Peyer's patch (tissue), 4 donors: ENCODE results near the gene MYL6. TPM values are rescaled to one million over a fixed set of nuclear protein-coding genes. Genes with fewer than 3 reads are reported as not detected.
A peak's percentile ranks its signal among the peaks of the same experiment; 100 is the strongest.

Source experiments
- DNase-seq, 3 donors: peaks; one replicate each; pipeline ENCODE4 v3.0.0-alpha.2; 2017 to 2019
- H3K27ac ChIP-seq, 4 donors: fragments of 200-600 bp; sonication (generic); one replicate each; pipeline ENCODE4 v1.5.1; 2016 to 2019
- H3K27me3 ChIP-seq, 2 donors: fragments of 200-600 bp; sonication (generic); one replicate each; pipeline ENCODE4 v1.5.1; 2019
- H3K36me3 ChIP-seq, 3 donors: fragments of 200-600 bp; sonication (generic); one replicate each; pipeline ENCODE4 v1.5.1; 2016 to 2019
- H3K4me1 ChIP-seq, 4 donors: fragments of 200-600 bp; sonication (generic); one replicate each; pipeline ENCODE4 v1.5.1; 2016 to 2019
- H3K4me3 ChIP-seq, 4 donors: fragments of 200-600 bp; sonication (generic); 1 replicate in 3 of 4; 2 replicates in 1 of 4; pipeline ENCODE4 v1.5.1; 2016 to 2019; ENCODE audit warnings: mild to moderate bottlenecking in 1 of 4
- H3K9me3 ChIP-seq, 4 donors: fragments of 200-600 bp; sonication (generic); one replicate each; pipeline ENCODE4 v1.5.1; 2016 to 2019; ENCODE audit warnings: mild to moderate bottlenecking in 1 of 4
- CTCF ChIP-seq, 6 experiments: fragments of 450-650 bp in 4 of 6; fragments of 200-600 bp in 2 of 6; sonication (generic) in 1 of 6; IDR thresholded peaks; one replicate each; pipeline ENCODE4 v1.5.1; 2017 to 2019; ENCODE audit warnings: antibody characterized with exemption in 6 of 6, mild to moderate bottlenecking in 3 of 6, moderate library complexity in 1 of 6
- POLR2A ChIP-seq, 2 donors: fragments of 450-650 bp; IDR thresholded peaks; one replicate each; pipeline ENCODE4 v1.5.1; 2017; ENCODE audit warnings: antibody characterized with exemption in 2 of 2, mild to moderate bottlenecking in 2 of 2, moderate library complexity in 2 of 2
- total RNA-seq, 4 donors: library from RNA; depleted of rRNA; stranded (reverse); fragments of >200 nt; gene quantifications; one replicate each; pipeline ENCODE4 v1.1.0, GENCODE V29; 2016

Gene MYL6
- total RNA-seq, 4 donors from 2014 or later: 1,247 to 1,872 (median 1,541) TPM

- Histone ChIP-seq H3K4me3 (no peak overlapping the region), H3K27me3 (no peaks in the 10 kb centered on the region), H3K9me3 (no peaks in the 10 kb centered on the region), H3K4me1 (no peaks in the 10 kb centered on the region), H3K27ac (peak overlapping the region in 2 of 4 donors; percentile 52), H3K36me3 (peaks cover 3 to 85% (median 5%) of the 10 kb centered on the region in 3 donors)
- TF ChIP-seq POLR2A (IDR thresholded peaks at IDR 0.05) (no peak), CTCF (IDR thresholded peaks at IDR 0.05) (no peak)
- peak in 2 of 3 donors; percentile 73 to 78 for DNase-seq
Measured at GRCh38 chr12:56208006-56208405, 49.8 kb downstream of the MYL6 start.

Other genes with a start within 250 kb of the MYL6 start
- 10 to 100 TPM; 49.1 to 63.7 (median 52.4) TPM for gene PYM1, start 230.5 kb upstream of the MYL6 start, total RNA-seq
- gene DGKA, start 227.2 kb upstream of the MYL6 start, total RNA-seq: 100 to 1,000 TPM; 181 to 447 (median 331) TPM
- gene PMEL, start 192.3 kb upstream of the MYL6 start, total RNA-seq: 1 to 10 TPM; 2.5 to 10.0 (median 3.0) TPM
- 10 to 100 TPM in 3 of 4 donors, 1 to 10 TPM in 1; 7.7 to 55.3 (median 13.4) TPM for gene CDK2, start 191.5 kb upstream of the MYL6 start, total RNA-seq
- 10 to 100 TPM; 70.7 to 96.6 (median 84.2) TPM for gene RAB5B, start 184.3 kb upstream of the MYL6 start, total RNA-seq
- 10 to 100 TPM; 16.5 to 38.9 (median 27.0) TPM for gene SUOX, start 161.1 kb upstream of the MYL6 start, total RNA-seq
- 1 to 10 TPM; 2.8 to 7.4 (median 3.6) TPM for gene IKZF4, start 137.3 kb upstream of the MYL6 start, total RNA-seq
- 1,000 to 10,000 TPM in 1 of 4 donors, 100 to 1,000 TPM in 3; 564 to 1,937 (median 779) TPM for gene RPS26, start 116.4 kb upstream of the MYL6 start, total RNA-seq
- 100 to 1,000 TPM in 3 of 4 donors, 10 to 100 TPM in 1; 61.9 to 532 (median 451) TPM for gene ERBB3, start 78.2 kb upstream of the MYL6 start, total RNA-seq
- gene PA2G4, start 53.8 kb upstream of the MYL6 start, total RNA-seq: 100 to 1,000 TPM in 1 of 4 donors, 10 to 100 TPM in 3; 34.3 to 221 (median 48.7) TPM
- gene RPL41, start 41.7 kb upstream of the MYL6 start, total RNA-seq: 1,000 to 10,000 TPM; 1,852 to 2,996 (median 2,194) TPM
- gene ZC3H10, start 40.1 kb upstream of the MYL6 start, total RNA-seq: 1 to 10 TPM; 2.0 to 5.5 (median 3.8) TPM
- gene ESYT1, start 30.1 kb upstream of the MYL6 start, total RNA-seq: 10 to 100 TPM; 36.3 to 62.7 (median 53.2) TPM
- gene MYL6B, start 5.8 kb upstream of the MYL6 start, total RNA-seq: 10 to 100 TPM; 16.0 to 46.2 (median 21.3) TPM
- gene SMARCC2, start 31.1 kb downstream of the MYL6 start, total RNA-seq: 100 to 1,000 TPM in 3 of 4 donors, 10 to 100 TPM in 1; 85.6 to 299 (median 139) TPM
- 10 to 100 TPM; 23.8 to 52.0 (median 37.6) TPM for gene RNF41, start 63.6 kb downstream of the MYL6 start, total RNA-seq
- 10 to 100 TPM; 15.3 to 25.3 (median 23.5) TPM for gene NABP2, start 66.0 kb downstream of the MYL6 start, total RNA-seq
- 100 to 1,000 TPM in 3 of 4 donors, 10 to 100 TPM in 1; 96.6 to 950 (median 626) TPM for gene SLC39A5, start 71.7 kb downstream of the MYL6 start, total RNA-seq
- gene ANKRD52, start 100.0 kb downstream of the MYL6 start, total RNA-seq: 10 to 100 TPM; 30.5 to 48.7 (median 36.6) TPM
- gene COQ10A, start 108.6 kb downstream of the MYL6 start, total RNA-seq: 10 to 100 TPM in 2 of 4 donors, 1 to 10 TPM in 2; 9.1 to 14.8 (median 11.8) TPM
- gene CS, start 142.0 kb downstream of the MYL6 start, total RNA-seq: 100 to 1,000 TPM; 184 to 228 (median 203) TPM
- 100 to 1,000 TPM in 2 of 4 donors, 10 to 100 TPM in 2; 72.5 to 131 (median 91.0) TPM for gene CNPY2, start 157.6 kb downstream of the MYL6 start, total RNA-seq
- gene PAN2, start 175.6 kb downstream of the MYL6 start, total RNA-seq: 100 to 1,000 TPM in 2 of 4 donors, 10 to 100 TPM in 2; 82.5 to 114 (median 95.4) TPM
- gene IL23A, start 180.5 kb downstream of the MYL6 start, total RNA-seq: 1 to 10 TPM in 2 of 4 donors, not detected in 2; 3.1 to 5.8 TPM
- gene STAT2, start 201.7 kb downstream of the MYL6 start, total RNA-seq: 100 to 1,000 TPM; 100 to 355 (median 164) TPM
- not detected for gene APOF, start 204.5 kb downstream of the MYL6 start, total RNA-seq